ENCODE measurements around the gene MEF2C. TPM values are rescaled to one million over a fixed set of nuclear protein-coding genes. Genes with fewer than 3 reads are reported as not detected.

Gene MEF2C
- total RNA-seq, 1 donor from 2014 or later, result 122 TPM

DNA sequence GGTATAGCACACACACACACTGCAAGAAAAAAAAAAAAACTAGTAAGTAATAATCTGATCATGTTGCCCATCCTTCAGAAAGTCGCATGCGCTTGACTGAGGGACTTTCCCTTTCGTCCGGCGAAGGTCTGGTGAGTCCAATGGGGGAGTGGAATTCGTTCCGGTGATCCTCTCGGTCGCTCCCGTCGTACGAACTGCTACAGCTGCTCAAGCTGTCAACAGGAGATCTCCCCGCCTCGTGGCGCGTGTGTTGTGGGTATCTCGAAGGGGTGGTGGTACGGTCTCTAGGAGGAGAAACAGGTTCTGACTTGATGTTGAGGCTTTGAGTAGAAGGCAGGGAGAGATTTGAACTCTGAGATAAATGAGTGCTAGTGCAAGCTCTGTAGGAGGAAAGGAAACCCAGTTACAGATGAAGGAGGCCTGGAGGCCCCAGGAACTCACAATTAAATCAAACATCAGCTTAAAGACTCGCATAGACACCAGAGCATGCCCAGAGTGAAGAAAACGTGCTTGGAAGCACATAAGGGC lies 160.4 kb downstream of the MEF2C start:
- DNase-seq (ENCODE audit: low read depth in 2 of 2), result no peak

DNA sequence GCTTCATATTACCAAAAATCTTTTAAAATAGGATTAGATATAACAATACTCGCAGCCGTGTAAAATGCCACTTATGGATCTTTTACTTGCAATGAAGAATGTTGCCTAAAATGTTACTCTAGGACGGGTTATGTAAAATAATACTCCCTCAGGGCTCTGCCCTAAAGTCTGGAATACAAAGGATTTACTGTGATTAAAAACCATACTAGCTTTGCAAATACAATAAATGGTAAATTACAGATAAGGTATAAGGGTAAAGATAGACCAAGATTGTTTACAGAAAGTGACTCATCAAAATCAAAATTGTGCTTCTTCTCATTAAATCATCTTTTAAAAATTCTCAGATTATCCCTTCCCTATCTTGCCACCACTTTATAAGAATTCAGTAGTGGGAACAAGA lies 163.6 kb downstream of the MEF2C start:
- no peak for DNase-seq (ENCODE audit: low read depth in 2 of 2)

DNA sequence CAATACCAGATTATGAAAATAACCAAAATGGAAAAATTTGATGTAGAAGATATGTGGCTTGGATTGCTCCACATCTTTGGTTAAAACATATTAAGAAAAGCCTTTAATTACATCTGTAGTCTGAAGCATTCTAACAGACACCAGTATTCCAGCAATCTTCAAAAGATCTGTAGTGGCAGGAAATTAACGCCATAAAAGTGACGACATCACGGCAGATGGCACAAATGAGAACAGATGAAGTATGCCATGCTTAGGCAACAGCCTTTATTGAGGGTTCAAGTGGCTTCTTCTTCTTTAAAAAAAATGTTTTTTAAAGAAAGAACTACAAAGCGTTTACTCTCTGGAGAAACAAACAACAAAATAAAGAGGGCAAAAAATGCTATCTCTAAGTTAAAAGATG lies 164.2 kb downstream of the MEF2C start:
- no peak for DNase-seq (ENCODE audit: low read depth in 2 of 2)

DNA sequence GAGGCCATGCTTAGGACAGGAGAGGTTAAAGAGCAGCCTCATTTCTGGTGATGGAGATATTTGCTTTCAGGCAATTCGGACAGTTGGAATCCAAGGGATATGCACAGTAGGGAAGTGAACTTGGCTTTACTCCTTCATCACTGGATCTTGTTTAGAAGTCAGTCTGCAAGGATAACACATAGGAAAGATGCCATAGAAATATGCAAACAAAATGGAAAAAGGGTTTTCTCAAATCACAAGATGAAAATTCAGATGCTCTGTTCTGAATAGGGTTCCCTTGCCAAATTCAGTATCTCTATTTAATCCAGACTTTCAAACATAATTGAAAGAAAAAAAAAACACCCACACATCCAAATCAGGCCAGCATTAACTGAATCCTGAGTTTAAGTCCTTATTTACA lies 166.9 kb downstream of the MEF2C start:
- DNase-seq (ENCODE audit: low read depth in 2 of 2), result no peak

- no peak for DNase-seq (ENCODE audit: low read depth in 2 of 2)
These were observed 167.5 kb downstream of the MEF2C start for GRCh38 chr5:88715503-88715902.

DNA sequence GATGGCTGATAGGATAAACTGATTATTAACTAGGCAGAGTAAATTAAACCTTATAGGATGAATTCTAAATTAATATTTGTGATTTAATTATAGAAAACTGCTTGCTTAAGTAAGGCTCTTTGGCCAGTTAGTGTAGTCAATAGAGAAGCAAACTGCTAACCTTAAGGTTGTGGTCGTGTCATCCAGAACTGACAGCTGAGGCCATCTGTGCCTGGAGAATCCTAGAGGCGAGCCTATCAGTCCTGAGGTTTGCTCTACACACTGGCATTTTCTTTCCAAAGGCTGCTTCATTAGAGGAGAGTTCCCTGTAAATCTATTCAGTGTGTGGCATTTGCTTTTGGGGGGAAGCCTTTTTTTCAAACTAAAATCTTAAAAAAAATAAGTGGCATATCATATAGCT lies 169.2 kb downstream of the MEF2C start:
- no peak for DNase-seq (ENCODE audit: low read depth in 2 of 2)

GRCh38 chr5:88708682-88709398 lies 174.1 kb downstream of the MEF2C start:
- DNase-seq (ENCODE audit: low read depth in 2 of 2), result no peak

GRCh38 chr5:88708021-88708420 lies 175.0 kb downstream of the MEF2C start:
- no peak for DNase-seq (ENCODE audit: low read depth in 2 of 2)

- no peak for DNase-seq (ENCODE audit: low read depth in 2 of 2)
These were observed 175.6 kb downstream of the MEF2C start for GRCh38 chr5:88707216-88707965.

GRCh38 chr5:88702332-88702731 lies 180.7 kb downstream of the MEF2C start:
- DNase-seq (ENCODE audit: low read depth in 2 of 2), result no peak

- DNase-seq (ENCODE audit: low read depth in 2 of 2), result no peak
These were observed 182.9 kb downstream of the MEF2C start for GRCh38 chr5:88700121-88700520.

GRCh38 chr5:88698290-88698689 lies 184.7 kb downstream of the MEF2C start:
- no peak for DNase-seq (ENCODE audit: low read depth in 2 of 2)

GRCh38 chr5:88696466-88696865 lies 186.5 kb downstream of the MEF2C start:
- no peak for DNase-seq (ENCODE audit: low read depth in 2 of 2)

DNA sequence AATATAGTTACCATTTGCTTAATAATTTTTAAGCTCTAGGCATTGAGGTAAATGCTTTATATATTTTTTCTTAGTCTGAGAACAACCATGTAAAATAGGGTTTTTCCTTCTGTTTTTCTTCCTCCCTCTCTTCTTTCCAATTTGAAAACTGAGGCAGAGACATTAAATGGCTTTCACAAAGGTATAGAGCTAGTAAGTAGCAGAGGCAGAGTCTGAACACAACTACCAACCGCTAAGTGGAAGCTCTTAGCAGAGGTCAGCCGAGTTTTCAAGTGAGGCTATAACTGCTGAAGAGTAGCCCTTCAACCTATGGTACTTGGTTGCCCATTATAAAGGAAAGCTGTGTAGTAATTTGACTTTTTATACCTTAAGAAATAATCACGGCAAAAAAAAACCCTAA lies 187.1 kb downstream of the MEF2C start:
- no peak for DNase-seq (ENCODE audit: low read depth in 2 of 2)

DNA sequence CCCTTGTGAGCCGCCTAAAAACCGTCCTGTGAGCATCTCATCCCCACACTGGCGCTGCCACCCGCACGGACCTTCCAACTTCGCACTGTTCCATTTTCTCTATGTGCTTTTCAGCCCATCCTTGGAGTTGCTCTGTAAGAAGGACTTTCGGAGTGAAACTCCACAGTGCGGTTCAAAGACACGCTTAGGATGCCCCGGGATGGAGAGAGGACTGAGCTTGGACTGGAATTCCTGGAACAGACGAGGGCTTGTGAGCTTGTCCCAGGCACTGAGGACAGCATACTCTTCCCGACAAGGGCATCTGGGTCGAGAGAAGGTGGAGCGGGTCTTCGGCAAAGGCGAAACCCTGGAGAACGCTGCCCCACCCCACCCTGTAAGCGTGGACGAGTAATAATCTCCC lies 187.8 kb downstream of the MEF2C start:
- no peak for DNase-seq (ENCODE audit: low read depth in 2 of 2)

- DNase-seq (ENCODE audit: low read depth in 2 of 2), result no peak
These were observed 188.8 kb downstream of the MEF2C start for GRCh38 chr5:88694023-88694679.

DNA sequence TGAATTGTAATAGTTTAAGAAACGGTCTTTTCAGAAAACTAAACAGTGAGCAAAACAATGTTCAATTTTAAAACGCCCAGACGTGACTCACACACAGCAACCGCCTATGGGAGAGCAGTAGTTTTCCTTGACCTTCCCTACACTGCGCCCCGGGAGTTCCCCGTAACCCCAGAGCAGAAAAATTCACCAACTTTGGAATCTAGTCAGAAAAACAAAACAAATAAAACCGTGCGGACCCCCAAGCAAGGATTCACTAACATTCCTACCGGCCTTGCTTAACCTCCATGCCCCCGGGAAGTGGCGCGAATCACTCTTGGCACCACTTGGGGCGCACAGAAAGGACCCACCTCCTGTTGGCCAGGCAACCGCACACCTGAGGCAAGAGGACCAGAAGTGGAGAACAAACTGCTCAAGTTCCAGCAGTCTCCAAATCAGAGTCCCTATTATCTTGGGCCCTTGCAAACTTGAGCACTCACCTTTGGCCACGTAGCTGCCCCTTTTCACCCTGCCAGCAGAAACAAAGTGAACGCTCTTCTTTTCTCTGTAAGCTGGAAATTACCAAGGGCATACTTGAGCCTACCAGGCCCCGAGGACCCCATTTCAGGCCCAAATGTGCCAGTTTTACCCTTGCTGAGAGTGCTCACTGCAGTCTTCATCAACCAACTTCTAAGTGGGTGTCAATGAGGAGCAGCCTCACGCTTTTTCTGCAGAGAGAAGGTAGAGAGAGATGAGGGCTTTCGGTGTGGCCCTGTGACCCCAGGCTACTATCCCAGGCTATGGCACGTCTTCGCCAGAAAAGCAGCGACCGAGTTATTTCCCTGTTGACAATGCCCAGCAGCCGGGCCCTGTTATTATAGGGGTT lies 189.7 kb downstream of the MEF2C start:
- no peak for DNase-seq (ENCODE audit: low read depth in 2 of 2)

DNA sequence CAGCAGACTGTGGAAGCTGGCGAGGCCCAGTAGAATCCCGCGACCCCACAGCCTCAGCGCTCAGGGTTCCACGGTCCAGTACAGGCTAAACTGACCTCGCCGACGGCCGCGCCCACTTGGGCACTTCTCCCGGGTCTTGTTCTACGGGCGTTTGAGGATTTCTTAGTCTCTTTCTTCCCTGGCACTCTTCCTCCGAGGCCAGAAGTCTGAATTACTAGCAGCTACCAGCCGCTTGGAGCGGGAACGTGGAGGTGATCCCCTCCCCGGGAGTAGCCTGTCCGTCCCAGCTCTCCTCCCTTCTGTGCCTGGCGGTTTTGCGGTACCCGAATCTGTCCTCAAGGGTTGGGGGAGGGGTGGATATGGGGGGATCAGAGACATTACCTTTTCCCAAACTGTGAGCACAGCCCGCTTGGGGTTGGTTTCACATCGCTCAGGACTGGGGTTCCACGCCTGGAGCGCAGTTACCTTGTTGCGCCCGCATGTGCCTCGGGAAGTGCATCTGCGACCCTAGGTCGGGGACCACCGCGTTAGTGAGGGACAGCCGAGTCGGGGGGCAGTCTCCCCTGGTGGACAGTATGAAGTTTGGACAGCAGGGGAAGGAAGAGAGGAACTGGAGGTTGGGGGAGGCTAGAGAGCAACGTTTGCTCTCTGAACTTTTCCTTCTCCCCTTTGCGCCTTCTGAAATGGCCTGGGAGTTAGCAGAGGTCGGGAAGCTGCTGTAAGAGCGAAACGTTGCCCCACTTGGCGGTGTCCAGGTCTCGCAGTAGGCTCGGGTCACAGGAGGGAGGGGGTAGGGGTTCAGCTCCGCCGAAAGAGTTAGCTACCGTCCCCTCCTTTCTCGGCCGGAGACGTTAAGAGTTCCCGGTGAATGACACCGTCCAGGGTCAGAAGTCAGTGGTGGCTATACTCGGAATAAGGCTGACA lies 190.8 kb downstream of the MEF2C start:
- no peak for DNase-seq (ENCODE audit: low read depth in 2 of 2)

- DNase-seq (ENCODE audit: low read depth in 2 of 2), result no peak
These were observed 191.8 kb downstream of the MEF2C start for GRCh38 chr5:88691230-88691582.

Measured in lung microvascular endothelial cell (primary cell).